ENCODE results near the gene XRCC1. TPM values are rescaled to one million over a fixed set of nuclear protein-coding genes. Genes with fewer than 3 reads are reported as not detected.

The XRCC1 gene
- total and polyA plus RNA-seq, 2 of the 4 experiments (the other 2 are of a cell fraction), result 12.5 to 21.3 TPM

GRCh38 chr19:43589678-43590077, 14.4 kb upstream of the XRCC1 start:
- intact Hi-C loops (cut with micrococcal nuclease), result no loop called here
- dilution Hi-C loops (cut with HindIII; ENCODE audit: low sequenced_read_pairs, unreplicated experiment), result no loop called here
- CTCF ChIA-PET, result no interaction called here

More at GRCh38 chr19:43589678-43590077, 14.4 kb upstream of the XRCC1 start:
- Histone ChIP-seq H3K18ac (ENCODE audit: low read depth, low read length) (no peak overlapping the region), H3K9me3 (ENCODE audit: control insufficient read depth, insufficient read depth, low read length) (no peaks in the 10 kb centered on the region), H2BK20ac (ENCODE audit: low read depth, low read length) (no peak overlapping the region), H3K4ac (ENCODE audit: low read depth, low read length) (no peak overlapping the region), H4K8ac (ENCODE audit: low read depth in 2 of 2, low read length in 2 of 2) (no peak overlapping the region), H3K27ac (ENCODE audit: insufficient read depth, low read length) (no peak overlapping the region), H3K23ac (ENCODE audit: low read depth, low read length) (no peak overlapping the region), H3K36me3 (ENCODE audit: control insufficient read depth, insufficient read depth, low read length) (peaks cover 50% of the 10 kb centered on the region), H3K4me1 (ENCODE audit: control insufficient read depth, insufficient read depth, low read length) (peaks cover 1% of the 10 kb centered on the region; the same call in 1 of the 2 replicates), H3K4me3 (ENCODE audit: insufficient read depth, low read depth, low read length) (no peak overlapping the region), H3K79me1 (ENCODE audit: low read depth in 1 of 2, low read length in 2 of 2) (peaks cover 19 to 63% of the 10 kb centered on the region in 2 experiments), H2BK120ac (ENCODE audit: low read depth, low read length) (no peak overlapping the region), H3K27me3 (ENCODE audit: control insufficient read depth, insufficient read depth, low read length) (no peaks in the 10 kb centered on the region), H4K91ac (ENCODE audit: insufficient read depth, low read depth, low read length) (no peak overlapping the region), H3K9me1 (ENCODE audit: insufficient read depth, low read length) (peaks cover 8% of the 10 kb centered on the region; the same call in 1 of the 2 replicates), H2AK5ac (ENCODE audit: low read depth, low read length) (no peak overlapping the region), H4K5ac (ENCODE audit: low read depth, low read length) (no peak overlapping the region), H3K14ac (replicated peaks; ENCODE audit: low read depth, low read length) (no peak overlapping the region), H3K56ac (ENCODE audit: extremely low read depth, insufficient read depth, low read length) (no peak overlapping the region), H2BK5ac (ENCODE audit: low read depth, low read length, poor library complexity, severe bottlenecking) (no peak overlapping the region), H4K20me1 (ENCODE audit: insufficient read depth, low read length) (peaks cover 10% of the 10 kb centered on the region), H3K4me2 (ENCODE audit: low read depth, low read length) (no peak overlapping the region), H3K9ac (ENCODE audit: low read depth, low read length) (no peak overlapping the region), H2AFZ (replicated peaks; ENCODE audit: low read length, poor library complexity) (no peak overlapping the region), H2BK15ac (ENCODE audit: low read depth, low read length) (no peak overlapping the region), H2AK9ac (replicated peaks; ENCODE audit: low read depth, low read length, poor library complexity) (no peak overlapping the region)
- POLR2A ChIA-PET (ENCODE audit: unreplicated experiment), result no interaction called here
- 100% methylated on average over 2 of the region's 6 CpGs; no CpG with 5 or more reads in 1 of the 2 experiments for WGBS, 2 experiments (ENCODE audit: extremely low coverage in 2 of 2, insufficient read length in 1 of 2)
- no peak for DNase-seq
- in situ Hi-C loops (cut with MboI; ENCODE audit: low sequenced_read_pairs), result no loop called here
- no peak for ATAC-seq (ENCODE audit: low read depth)
- BruUV-seq (replicated peaks), result no TSS peak
- no peak for TF ChIP-seq MXI1 (IDR thresholded peaks at IDR 0.05; ENCODE audit: borderline replicate concordance, low read depth, low read length)
- TF ChIP-seq FOS (IDR thresholded peaks at IDR 0.05; ENCODE audit: low read depth, low read length), result no peak
- TF ChIP-seq BHLHE40 (IDR thresholded peaks at IDR 0.05; ENCODE audit: low read depth, low read length), result no peak
- TF ChIP-seq CHD1 (IDR thresholded peaks at IDR 0.05; ENCODE audit: low read depth, low read length), result no peak
- TF ChIP-seq CTCF (conservative IDR thresholded peaks at IDR 0.05; ENCODE audit: low read depth, low read length), result no peak
- no peak for TF ChIP-seq SMC3 (IDR thresholded peaks at IDR 0.05; ENCODE audit: low read depth, low read length)
- no peak for TF ChIP-seq USF2 (IDR thresholded peaks at IDR 0.05; ENCODE audit: low read depth, low read length)
- no peak for TF ChIP-seq CEBPB (IDR thresholded peaks at IDR 0.05; ENCODE audit: low read depth, low read length)
- TF ChIP-seq MAZ (IDR thresholded peaks at IDR 0.05; ENCODE audit: borderline replicate concordance, low read depth, low read length), result no peak
- TF ChIP-seq ELK1 (IDR thresholded peaks at IDR 0.05; ENCODE audit: borderline replicate concordance, low read depth, low read length), result no peak
